Ishikawa (cell line): ENCODE data around the gene MGLL.

Source experiments
- CEBPB ChIP-seq: IDR thresholded peaks from 2 replicates; pipeline ENCODE4 v1.6.1; 2012
- CREB1 ChIP-seq: IDR thresholded peaks from 2 replicates; pipeline ENCODE4 v1.6.1; 2012; ENCODE audit warnings: low read depth
- EGR1 ChIP-seq: IDR thresholded peaks from 2 replicates; pipeline ENCODE4 v1.6.1; 2012
- EP300 ChIP-seq: IDR thresholded peaks from 2 replicates; pipeline ENCODE4 v1.6.1; 2012; ENCODE audit warnings: borderline replicate concordance
- FOXM1 ChIP-seq: IDR thresholded peaks from 2 replicates; pipeline ENCODE4 v1.6.1; 2012; ENCODE audit warnings: low read depth, borderline replicate concordance
- NFIC ChIP-seq: IDR thresholded peaks from 2 replicates; pipeline ENCODE4 v1.6.1; 2012
- RAD21 ChIP-seq: IDR thresholded peaks from 2 replicates; pipeline ENCODE4 v1.6.1; 2012; ENCODE audit warnings: low read depth
- TAF1 ChIP-seq: IDR thresholded peaks from 2 replicates; pipeline ENCODE4 v1.6.1; 2012; ENCODE audit warnings: low read depth, mild to moderate bottlenecking
- TCF12 ChIP-seq: IDR thresholded peaks from 2 replicates; pipeline ENCODE4 v1.6.1; 2012; ENCODE audit warnings: low read depth
- TEAD4 ChIP-seq: IDR thresholded peaks from 2 replicates; pipeline ENCODE4 v1.6.1; 2012
- YY1 ChIP-seq: IDR thresholded peaks from 2 replicates; pipeline ENCODE4 v1.6.1; 2012; ENCODE audit warnings: low read depth
- ZBTB7A ChIP-seq: IDR thresholded peaks from 2 replicates; pipeline ENCODE4 v1.6.1; 2012; ENCODE audit warnings: low read depth
- TF ChIP-seq, protein P1 (sequence below): IDR thresholded peaks from 2 replicates; pipeline ENCODE4 v1.6.1; 2012; ENCODE audit warnings: low read depth, mild to moderate bottlenecking
- TF ChIP-seq, protein P2 (sequence below): IDR thresholded peaks from 2 replicates; pipeline ENCODE4 v1.6.1; 2012
- TF ChIP-seq, protein P3 (sequence below): IDR thresholded peaks from 2 replicates; pipeline ENCODE4 v1.6.1; 2012

Gene MGLL

DNA sequence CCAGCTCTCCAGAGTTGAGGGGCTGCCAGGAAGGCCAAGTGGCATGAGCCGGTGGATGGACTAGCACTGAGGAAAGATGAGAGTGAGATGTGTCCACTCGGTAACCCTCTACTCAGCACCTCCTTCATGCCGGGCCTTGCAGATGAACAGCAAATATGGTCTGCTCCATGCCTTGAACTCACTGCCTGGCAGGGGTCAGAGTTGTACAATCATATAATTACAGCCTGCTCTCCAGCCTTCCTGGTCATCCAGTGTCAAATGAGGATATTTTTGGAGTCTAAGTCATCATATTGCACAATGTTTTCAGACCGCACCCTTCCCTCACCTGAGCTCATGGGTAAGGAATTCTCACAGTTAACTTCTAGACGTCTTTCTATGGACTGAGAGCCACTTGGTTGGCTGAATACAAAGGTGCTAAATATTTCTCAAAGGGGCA lies 4.9 kb downstream of the MGLL start:
- no peak for TF ChIP-seq EGR1
- TF ChIP-seq, protein P1, sequence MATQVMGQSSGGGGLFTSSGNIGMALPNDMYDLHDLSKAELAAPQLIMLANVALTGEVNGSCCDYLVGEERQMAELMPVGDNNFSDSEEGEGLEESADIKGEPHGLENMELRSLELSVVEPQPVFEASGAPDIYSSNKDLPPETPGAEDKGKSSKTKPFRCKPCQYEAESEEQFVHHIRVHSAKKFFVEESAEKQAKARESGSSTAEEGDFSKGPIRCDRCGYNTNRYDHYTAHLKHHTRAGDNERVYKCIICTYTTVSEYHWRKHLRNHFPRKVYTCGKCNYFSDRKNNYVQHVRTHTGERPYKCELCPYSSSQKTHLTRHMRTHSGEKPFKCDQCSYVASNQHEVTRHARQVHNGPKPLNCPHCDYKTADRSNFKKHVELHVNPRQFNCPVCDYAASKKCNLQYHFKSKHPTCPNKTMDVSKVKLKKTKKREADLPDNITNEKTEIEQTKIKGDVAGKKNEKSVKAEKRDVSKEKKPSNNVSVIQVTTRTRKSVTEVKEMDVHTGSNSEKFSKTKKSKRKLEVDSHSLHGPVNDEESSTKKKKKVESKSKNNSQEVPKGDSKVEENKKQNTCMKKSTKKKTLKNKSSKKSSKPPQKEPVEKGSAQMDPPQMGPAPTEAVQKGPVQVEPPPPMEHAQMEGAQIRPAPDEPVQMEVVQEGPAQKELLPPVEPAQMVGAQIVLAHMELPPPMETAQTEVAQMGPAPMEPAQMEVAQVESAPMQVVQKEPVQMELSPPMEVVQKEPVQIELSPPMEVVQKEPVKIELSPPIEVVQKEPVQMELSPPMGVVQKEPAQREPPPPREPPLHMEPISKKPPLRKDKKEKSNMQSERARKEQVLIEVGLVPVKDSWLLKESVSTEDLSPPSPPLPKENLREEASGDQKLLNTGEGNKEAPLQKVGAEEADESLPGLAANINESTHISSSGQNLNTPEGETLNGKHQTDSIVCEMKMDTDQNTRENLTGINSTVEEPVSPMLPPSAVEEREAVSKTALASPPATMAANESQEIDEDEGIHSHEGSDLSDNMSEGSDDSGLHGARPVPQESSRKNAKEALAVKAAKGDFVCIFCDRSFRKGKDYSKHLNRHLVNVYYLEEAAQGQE, result no peak
- TF ChIP-seq, protein P2, sequence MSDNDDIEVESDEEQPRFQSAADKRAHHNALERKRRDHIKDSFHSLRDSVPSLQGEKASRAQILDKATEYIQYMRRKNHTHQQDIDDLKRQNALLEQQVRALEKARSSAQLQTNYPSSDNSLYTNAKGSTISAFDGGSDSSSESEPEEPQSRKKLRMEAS, result no peak
- TF ChIP-seq NFIC, result peak; percentile 70
- peak; percentile 82; the same call in 1 of the 2 replicates for TF ChIP-seq EP300
- TF ChIP-seq RAD21, result no peak
- no peak for TF ChIP-seq CREB1
- TF ChIP-seq CEBPB, result peak; percentile 100
- peak; percentile 82 for TF ChIP-seq TCF12
- no peak for TF ChIP-seq TAF1
- no peak for TF ChIP-seq ZBTB7A
- TF ChIP-seq FOXM1, result peak; percentile 52; the same call in 1 of the 2 replicates
- peak; percentile 38; the same call in 1 of the 2 replicates for TF ChIP-seq YY1
- peak; percentile 86 for TF ChIP-seq TEAD4
- TF ChIP-seq, protein P3, sequence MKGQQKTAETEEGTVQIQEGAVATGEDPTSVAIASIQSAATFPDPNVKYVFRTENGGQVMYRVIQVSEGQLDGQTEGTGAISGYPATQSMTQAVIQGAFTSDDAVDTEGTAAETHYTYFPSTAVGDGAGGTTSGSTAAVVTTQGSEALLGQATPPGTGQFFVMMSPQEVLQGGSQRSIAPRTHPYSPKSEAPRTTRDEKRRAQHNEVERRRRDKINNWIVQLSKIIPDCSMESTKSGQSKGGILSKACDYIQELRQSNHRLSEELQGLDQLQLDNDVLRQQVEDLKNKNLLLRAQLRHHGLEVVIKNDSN, result no peak

DNA sequence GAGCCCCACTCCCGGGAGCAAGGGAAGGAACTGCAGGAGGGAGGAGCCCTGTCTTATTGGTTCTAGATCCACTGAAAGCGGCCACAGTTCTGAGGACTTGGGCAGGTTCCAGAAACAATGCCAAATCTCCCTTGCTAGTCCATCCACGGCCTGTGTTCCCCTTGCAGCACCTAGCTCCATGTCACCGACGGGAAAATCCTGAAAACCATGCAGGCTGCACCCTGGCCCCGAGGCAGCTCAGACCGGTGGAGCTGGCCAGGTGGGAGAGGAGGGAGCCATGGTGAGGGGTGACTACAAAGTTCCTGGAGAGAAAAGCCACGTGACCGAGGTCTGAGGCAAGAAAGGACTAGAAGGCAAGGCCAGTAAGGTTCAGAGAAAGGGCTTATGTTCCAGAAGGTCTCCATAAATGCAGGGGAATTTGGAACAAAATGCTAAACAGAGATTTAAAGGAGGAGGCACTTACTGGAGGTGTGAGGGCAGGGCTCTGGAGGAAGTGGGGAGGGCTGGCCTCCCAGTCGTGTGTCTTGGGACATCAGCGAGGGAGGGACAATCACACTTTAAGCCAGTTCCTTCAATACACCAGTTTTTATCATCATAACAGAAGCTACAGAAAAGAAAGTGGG lies 5.4 kb downstream of the MGLL start:
- TF ChIP-seq EGR1 (no peak), CREB1 (no peak), TCF12 (no peak)

DNA sequence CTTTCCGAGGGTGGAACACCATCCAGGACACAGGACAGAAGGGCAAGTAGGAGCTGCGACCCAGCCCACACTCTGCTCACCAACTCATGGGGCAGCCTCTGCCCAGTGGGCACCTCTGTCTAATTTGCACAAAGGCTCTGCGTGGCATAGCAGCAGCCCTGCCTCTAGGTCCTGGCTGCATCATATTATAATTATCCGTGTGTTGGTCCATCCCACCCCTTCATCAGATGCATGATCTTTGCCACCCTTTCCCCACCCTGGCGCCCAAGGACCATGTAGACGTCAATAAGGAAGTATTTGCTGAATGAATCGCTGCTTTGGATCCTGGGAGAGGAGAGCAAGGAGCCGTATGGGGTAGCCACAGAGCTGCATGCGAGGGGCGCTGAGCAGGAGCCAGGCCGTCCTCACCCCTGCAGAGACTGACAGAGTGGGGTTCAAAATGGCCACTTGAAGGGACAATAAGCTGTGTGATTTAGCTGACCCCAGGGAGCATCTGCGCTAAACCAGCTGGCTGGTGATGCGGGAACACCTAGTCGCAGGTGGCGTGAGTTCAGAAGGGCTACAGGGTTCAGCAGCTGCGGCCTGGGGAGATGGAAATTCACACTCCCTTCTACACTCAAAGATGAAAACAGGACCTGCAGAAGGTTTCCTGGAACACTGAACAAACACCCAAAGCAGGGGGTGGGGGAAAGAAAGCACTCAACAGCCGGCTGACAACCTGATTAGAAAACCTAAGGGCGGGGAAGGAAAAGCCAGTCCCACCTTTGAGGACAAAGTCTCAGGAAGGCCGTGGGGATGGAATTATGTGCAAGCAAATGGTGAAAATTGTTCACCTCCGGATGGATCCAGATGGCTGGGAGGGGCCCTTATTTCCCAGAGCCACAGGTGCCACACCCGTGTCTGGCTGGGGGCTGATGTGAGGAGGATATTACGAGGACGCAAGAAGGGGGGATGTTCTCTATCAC lies 6.4 kb downstream of the MGLL start:
- TF ChIP-seq TCF12 (no peak), CEBPB (no peak), FOXM1 (no peak), EP300 (no peak), NFIC (no peak), EGR1 (no peak), TAF1 (no peak), RAD21 (no peak), CREB1 (no peak)
- TF ChIP-seq, protein P1, result no peak

DNA sequence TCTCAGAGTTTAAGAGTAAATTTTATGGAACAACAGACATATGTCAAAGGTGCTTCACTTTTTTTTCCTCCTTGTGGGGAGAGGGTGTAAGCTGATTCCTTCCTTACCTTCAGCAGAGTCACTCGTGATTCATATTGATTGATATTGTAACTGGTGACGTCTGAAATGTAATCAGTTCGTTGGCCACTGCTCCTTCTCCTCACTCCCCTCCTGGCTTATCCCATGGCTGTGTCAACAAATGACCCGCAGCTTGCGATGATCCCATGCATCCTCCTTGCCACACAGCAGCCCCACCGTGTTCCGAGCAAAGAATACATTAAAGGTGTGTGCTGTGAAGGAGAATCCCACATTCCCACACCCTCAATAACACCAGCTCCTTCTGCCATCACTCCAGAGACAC lies 7.3 kb downstream of the MGLL start:
- TF ChIP-seq YY1 (no peak), RAD21 (no peak), TAF1 (no peak), TCF12 (no peak), EP300 (no peak), CEBPB (no peak), NFIC (no peak), FOXM1 (no peak), CREB1 (no peak), ZBTB7A (no peak)
- TF ChIP-seq, protein P3, result no peak
- TF ChIP-seq, protein P2, result no peak
- TF ChIP-seq, protein P1, result no peak
